ELF-1 (cell line): Measurements from ENCODE around the gene CHPT1.
"Not testable (repeated sequence)": the region's sequence is repeated elsewhere in the genome, so short reads cannot be mapped to it uniquely, and the experiment has no call there.

Experiments used
- DNase-seq: peaks from one replicate; pipeline ENCODE4 v3.0.0-alpha.2; 2016; ENCODE audit warnings: low read depth, low spot score

The CHPT1 gene

GRCh38 chr12:101681627-101682026, 15.8 kb upstream of the CHPT1 start:
- not testable (repeated sequence) for DNase-seq

- no peak for DNase-seq
Observed at GRCh38 chr12:101685092-101685491, 12.3 kb upstream of the CHPT1 start.

GRCh38 chr12:101686176-101686575, 11.3 kb upstream of the CHPT1 start:
- no peak for DNase-seq

- no peak for DNase-seq
Observed at GRCh38 chr12:101690544-101691098, 6.8 kb upstream of the CHPT1 start.

- DNase-seq, result no peak
Observed at GRCh38 chr12:101691503-101692096, 5.8 kb upstream of the CHPT1 start.

- no peak for DNase-seq
Observed at GRCh38 chr12:101694297-101694848, 3.1 kb upstream of the CHPT1 start.

GRCh38 chr12:101694986-101695385, 2.5 kb upstream of the CHPT1 start:
- no peak for DNase-seq

GRCh38 chr12:101695706-101696105, 1.7 kb upstream of the CHPT1 start:
- DNase-seq, result no peak

- no peak for DNase-seq
Observed at GRCh38 chr12:101696251-101697196, 916 bp upstream of the CHPT1 start.

- DNase-seq, result peak; percentile 52
Observed at GRCh38 chr12:101697930-101698799, 725 bp downstream of the CHPT1 start.

GRCh38 chr12:101698800-101699347, 1.4 kb downstream of the CHPT1 start:
- no peak for DNase-seq

GRCh38 chr12:101700299-101700820, 2.9 kb downstream of the CHPT1 start:
- no peak for DNase-seq

- peak; percentile 34 for DNase-seq
Observed at GRCh38 chr12:101703487-101703886, 6.0 kb downstream of the CHPT1 start.

GRCh38 chr12:101706403-101706802, 9.0 kb downstream of the CHPT1 start:
- no peak for DNase-seq

- no peak for DNase-seq
Observed at GRCh38 chr12:101707131-101707782, 9.8 kb downstream of the CHPT1 start.

GRCh38 chr12:101710288-101710687, 12.8 kb downstream of the CHPT1 start:
- no peak for DNase-seq

GRCh38 chr12:101713059-101713682, 15.7 kb downstream of the CHPT1 start:
- DNase-seq, result peak; percentile 37

- DNase-seq, result no peak
Observed at GRCh38 chr12:101713930-101714329, 16.5 kb downstream of the CHPT1 start.

- no peak for DNase-seq
Observed at GRCh38 chr12:101714877-101715444, 17.5 kb downstream of the CHPT1 start.
